SK-N-MC (cell line): ENCODE measurements around the gene LDAF1.
"Not testable (repeated sequence)": the region's sequence is repeated elsewhere in the genome, so short reads cannot be mapped to it uniquely, and the experiment has no call there.

Source experiments
- DNase-seq: peaks from one replicate; pipeline ENCODE4 v3.0.0-alpha.2; 2011; ENCODE audit warnings: low read depth, low spot score
- H3K27ac ChIP-seq: fragments of 200-600 bp; sonication (generic); 2 replicates; pipeline ENCODE4 v1.5.1; 2016; ENCODE audit warnings: mixed run types
- H3K36me3 ChIP-seq: fragments of 200-600 bp; sonication (generic); 2 replicates; pipeline ENCODE4 v1.6.1; 2017; ENCODE audit warnings: antibody characterized with exemption, low read length, mixed read lengths; ENCODE audit not compliant: insufficient read depth
- H3K4me3 ChIP-seq: fragments of 200-600 bp; sonication (generic); 2 replicates; pipeline ENCODE4 v1.5.1; 2016
- H3K9ac ChIP-seq: fragments of 200-600 bp; sonication (generic); 2 replicates; pipeline ENCODE4 v1.8.0; 2017; ENCODE audit warnings: mixed run types, mixed read lengths; ENCODE audit not compliant: insufficient read length
- H3K9me3 ChIP-seq: fragments of 200-600 bp; sonication (generic); 2 replicates; pipeline ENCODE4 v1.6.1; 2017; ENCODE audit warnings: low read depth, mild to moderate bottlenecking, antibody characterized with exemption, low read length, moderate library complexity, mixed read lengths
- EZH2 ChIP-seq: fragments of 200-600 bp; sonication (generic); IDR thresholded peaks from one replicate; pipeline ENCODE4 v1.6.1; 2017; ENCODE audit warnings: antibody characterized with exemption
- FOXP2 ChIP-seq: optimal IDR thresholded peaks from 2 replicates; pipeline ENCODE3; 2011; ENCODE audit warnings: mild to moderate bottlenecking, moderate library complexity; ENCODE audit not compliant: insufficient read depth; ENCODE audit errors: extremely low read length, control extremely low read depth
- POLR2AphosphoS5 ChIP-seq: IDR thresholded peaks from 2 replicates; pipeline ENCODE4 v1.6.1; 2012; ENCODE audit warnings: mild to moderate bottlenecking, low read depth, low read length, borderline replicate concordance

The LDAF1 gene

DNA sequence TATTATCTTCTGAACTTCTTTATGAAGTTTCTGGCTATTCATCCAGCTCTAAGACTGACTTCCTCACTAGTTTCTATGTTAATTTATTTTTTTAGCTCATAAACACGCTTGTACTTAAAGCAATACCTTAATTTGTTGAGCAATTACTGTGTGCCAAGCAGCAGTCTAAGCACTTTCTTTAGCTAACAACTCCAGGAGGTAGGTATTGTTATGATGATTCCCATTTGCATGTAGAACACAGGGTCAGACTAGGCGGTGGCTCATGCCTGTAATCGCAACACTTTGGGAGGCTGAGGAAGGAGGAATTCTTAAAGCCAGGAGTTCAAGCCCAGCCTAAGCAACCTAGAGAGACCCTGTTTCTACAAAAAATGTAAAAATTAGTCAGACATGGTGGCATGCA lies 27.7 kb upstream of the LDAF1 start:
- no peak for DNase-seq
- Histone ChIP-seq H3K9me3 (no peaks in the 10 kb centered on the region), H3K36me3 (no peaks in the 10 kb centered on the region), H3K9ac (no peak overlapping the region), H3K27ac (no peak overlapping the region), H3K4me3 (no peak overlapping the region)
- TF ChIP-seq POLR2AphosphoS5 (no peak), EZH2 (no peak), FOXP2 (no peak)

DNA sequence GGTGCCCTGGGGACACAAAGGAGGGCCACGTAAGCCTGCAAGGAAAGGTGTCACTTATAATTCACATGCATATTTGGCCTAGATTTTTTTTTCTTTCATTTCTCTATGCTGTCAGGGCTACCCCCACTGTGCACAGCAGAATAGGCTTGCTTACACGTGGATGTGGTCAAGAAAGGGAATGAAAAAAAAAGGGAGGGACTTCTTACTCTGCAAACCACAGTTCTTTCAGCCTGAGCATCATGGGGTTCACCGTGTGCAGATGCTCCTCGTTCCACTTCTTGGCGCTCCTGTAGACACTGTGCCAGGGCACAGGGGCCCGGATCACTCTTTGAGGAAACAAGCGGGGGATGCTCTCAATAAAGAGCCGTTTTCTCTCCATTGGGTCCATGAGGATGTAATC lies 24.4 kb upstream of the LDAF1 start:
- Histone ChIP-seq H3K27ac (no peak overlapping the region), H3K4me3 (no peak overlapping the region), H3K9ac (no peak overlapping the region), H3K36me3 (no peaks in the 10 kb centered on the region), H3K9me3 (no peaks in the 10 kb centered on the region)
- TF ChIP-seq FOXP2 (no peak), POLR2AphosphoS5 (no peak), EZH2 (no peak)
- DNase-seq = no peak

DNA sequence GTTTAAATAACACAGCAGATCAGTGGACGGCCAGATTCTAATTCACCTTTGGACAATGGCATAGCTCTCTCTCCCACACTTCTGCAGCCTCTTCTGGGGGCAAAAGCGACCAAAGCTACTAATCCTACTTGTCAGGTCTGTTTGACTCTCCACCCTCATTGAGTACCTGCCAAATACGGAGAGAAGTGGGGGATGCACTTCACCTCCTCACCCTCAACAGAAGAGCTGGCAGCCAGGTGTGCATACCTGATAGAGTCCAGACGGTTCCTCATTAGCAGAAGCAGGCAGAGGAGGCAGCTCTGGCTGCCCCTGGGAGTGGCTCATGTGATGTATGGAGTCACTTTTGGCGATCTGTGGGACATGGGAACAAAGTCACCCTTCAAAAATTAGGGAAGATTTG lies 12.7 kb upstream of the LDAF1 start:
- Histone ChIP-seq H3K9me3 (no peaks in the 10 kb centered on the region), H3K9ac (no peak overlapping the region), H3K36me3 (no peaks in the 10 kb centered on the region), H3K27ac (no peak overlapping the region), H3K4me3 (no peak overlapping the region)
- no peak for TF ChIP-seq FOXP2
- no peak for TF ChIP-seq EZH2
- TF ChIP-seq POLR2AphosphoS5 = no peak
- no peak for DNase-seq

DNA sequence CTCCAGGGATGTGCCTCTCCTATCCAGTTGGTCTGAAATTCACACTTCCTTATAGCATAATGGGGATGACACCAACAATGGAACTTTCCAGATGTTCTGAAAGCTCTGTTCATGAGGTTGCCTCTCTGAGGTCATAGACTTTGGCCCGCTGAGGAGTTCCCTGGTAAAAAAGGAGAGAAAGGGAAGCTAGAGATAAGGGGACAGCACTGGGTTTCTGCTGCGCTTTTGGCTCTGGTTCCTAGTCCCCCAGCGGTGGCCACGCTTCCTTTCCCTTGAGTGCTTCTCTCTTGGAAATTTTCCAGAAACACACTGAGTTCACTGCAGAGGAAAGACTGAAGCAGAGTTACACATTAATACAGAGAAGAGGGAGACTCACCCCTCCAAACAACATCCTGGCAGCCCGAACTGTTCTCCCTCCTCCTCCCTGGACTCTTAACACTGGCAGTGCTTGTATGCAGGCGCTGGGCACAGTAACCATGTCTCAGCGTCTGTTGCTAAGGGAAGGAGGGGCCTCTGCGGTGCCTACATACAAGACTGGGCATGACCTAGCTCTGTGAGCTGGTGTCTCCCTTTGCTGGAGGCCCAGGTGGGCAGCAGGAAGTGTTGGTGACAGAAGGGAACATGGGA lies 8.0 kb upstream of the LDAF1 start, which contains the start of gene DNAH3:
DNAH3 (minus strand) TSS at position 472 of the 627 bp plus-strand sequence. CDS start 527 bp downstream, outside the sequence.
- Histone ChIP-seq H3K36me3 (no peaks in the 10 kb centered on the region), H3K9ac (no peak within 1 kb of the TSS), H3K4me3 (no peak within 1 kb of the TSS), H3K27ac (no peak within 1 kb of the TSS), H3K9me3 (no peaks in the 10 kb centered on the region)
- TF ChIP-seq POLR2AphosphoS5 = no peak
- TF ChIP-seq EZH2 = no peak
- TF ChIP-seq FOXP2 = no peak
- no peak for DNase-seq

DNA sequence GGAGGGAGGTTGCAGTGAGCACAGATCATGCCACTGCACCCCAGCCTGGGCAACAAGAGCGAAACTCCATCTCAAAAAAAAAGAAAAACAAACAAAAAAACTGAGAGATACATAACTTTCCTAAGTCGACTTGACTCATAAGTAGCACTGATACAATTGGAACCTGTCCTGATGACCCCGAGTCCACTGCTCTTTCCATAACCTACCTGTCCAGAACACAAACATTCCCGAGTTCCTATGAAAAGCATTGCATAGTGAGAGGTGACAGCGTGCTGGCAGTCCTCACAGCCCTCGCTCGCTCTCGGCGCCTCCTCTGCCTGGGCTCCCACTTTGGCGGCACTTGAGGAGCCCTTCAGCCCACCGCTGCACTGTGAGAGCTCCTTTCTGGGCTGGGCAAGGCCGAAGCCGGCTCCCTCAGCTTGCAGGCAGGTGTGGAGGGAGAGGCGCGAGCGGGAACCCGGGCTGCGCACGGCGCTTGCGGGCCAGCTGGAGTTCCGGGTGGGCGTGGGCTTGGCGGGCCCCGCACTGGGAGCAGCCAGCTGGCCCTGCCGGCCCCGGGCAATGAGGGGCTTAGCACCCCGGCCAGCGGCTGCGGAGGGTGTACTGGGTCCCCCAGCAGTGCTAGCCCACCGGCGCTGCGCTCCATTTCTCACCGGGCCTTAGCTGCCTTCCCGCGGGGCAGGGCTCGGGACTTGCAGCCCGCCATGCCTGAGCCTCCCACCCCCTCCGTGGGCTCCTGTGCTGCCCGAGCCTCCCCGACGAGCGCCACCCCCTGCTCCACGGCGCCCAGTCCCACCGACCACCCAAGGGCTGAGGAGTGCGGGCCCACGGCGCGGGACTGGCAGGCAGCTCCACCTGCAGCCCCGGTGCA lies 6.1 kb upstream of the LDAF1 start:
- H3K4me3 ChIP-seq, H3K9ac ChIP-seq, DNase-seq, H3K9me3 ChIP-seq, H3K27ac ChIP-seq, H3K36me3 ChIP-seq: not testable (repeated sequence)

DNA sequence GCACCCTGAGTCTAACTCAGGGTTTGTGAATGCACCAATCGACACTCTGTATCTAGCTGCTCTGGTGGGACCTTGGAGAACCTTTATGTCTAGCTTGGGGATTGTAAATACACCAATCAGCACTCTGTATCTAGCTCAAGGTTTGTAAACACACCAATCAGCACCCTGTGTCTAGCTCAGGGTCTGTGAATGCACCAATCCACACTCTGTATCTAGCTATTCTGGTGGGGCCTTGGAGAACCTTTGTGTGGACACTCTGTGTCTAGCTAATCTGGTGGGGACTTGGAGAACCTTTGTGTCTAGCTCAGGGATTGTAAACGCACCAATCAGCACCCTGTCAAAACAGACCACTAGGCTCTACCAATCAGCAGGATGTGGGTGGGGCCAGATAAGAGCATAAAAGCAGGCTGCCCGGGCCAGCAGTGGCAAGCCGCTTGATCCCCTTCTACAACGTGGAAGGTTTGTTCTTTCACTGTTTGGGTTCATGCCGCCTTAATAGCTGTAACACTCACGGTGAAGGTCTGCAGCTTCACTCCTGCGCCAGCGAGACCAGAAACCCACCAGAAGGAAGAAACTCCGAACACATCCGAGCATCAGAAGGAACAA lies 5.2 kb upstream of the LDAF1 start:
- not testable (repeated sequence) for H3K36me3 ChIP-seq, H3K4me3 ChIP-seq, H3K9ac ChIP-seq, DNase-seq, H3K27ac ChIP-seq, H3K9me3 ChIP-seq

DNA sequence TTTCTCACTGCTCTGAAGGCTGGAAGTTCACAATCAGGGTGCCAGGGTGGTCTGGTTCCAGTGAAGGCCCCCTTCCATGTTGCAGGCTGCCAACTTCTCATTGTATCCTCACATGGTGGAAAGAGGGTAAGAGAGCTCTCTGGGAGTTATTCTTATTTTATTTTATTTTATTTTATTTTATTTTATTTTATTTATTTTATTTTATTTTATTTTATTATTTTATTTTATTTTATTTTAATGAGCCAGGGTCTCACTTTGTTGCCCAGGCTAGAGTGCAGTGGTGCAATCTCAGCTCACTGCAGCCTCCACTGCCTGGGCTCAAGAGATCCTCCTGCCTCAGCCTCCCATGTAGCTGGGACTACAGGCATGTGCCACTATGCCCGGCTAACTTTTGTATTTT lies 2.5 kb upstream of the LDAF1 start:
- H3K36me3 ChIP-seq, H3K9ac ChIP-seq, H3K27ac ChIP-seq, DNase-seq, H3K4me3 ChIP-seq, H3K9me3 ChIP-seq: not testable (repeated sequence)

DNA sequence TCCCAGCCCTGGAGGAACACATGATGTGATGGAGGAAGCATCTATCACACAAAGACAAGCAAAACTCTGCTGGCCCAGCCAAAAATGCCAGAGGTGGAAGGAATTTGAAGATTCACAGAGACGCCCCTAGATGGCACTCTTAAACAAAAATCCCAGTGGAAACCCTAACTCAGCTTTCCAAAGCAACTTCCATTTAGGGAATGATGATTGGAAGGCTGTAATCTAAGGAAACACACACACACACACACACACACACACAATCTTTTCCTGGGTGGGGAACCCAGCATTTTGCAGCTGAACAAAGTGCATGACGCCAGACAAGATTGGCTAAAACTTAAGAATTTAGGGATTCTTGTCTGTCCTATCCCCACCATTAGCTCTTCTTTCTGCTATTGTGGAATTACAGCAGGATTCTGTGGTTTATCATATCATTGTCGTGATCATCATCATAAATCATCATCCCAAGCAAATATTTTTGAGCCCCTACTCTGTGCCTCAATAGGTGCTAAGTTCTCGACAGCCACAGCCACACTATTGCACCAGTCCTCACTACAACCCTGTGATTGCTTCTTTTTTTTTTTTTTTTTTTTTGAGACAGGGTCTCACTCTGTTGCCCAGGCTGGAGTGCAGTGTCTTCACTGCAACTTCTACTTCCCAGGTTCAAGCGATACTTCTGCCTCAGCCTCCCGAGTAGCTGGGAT lies 1.6 kb upstream of the LDAF1 start:
- TF ChIP-seq EZH2 (no peak), POLR2AphosphoS5 (no peak)

More for the DNA sequence above, 1.6 kb upstream of the LDAF1 start:
- Histone ChIP-seq H3K36me3 (0 out of 2 replicates have a peak, but pooled peaks cover 3% of the 10 kb centered on the region), H3K4me3 (no peak overlapping the region), H3K9ac (no peak overlapping the region), H3K9me3 (no peaks in the 10 kb centered on the region), H3K27ac (no peak overlapping the region)
- DNase-seq = peak; percentile 44
